Stomach (tissue), 9 donors: ENCODE data around the gene MNT. TPM values are rescaled to one million over a fixed set of nuclear protein-coding genes. Genes with fewer than 3 reads are reported as not detected.

Experiments
- DNase-seq, 2 donors: peaks; one replicate each; pipeline versions ENCODE4 v3.0.0 to v3.0.0-alpha.2; 2013 to 2019
- H3K27ac ChIP-seq, 5 donors: fragments of 200-600 bp in 4 of 5; sonication (generic) in 4 of 5; one replicate each; pipeline ENCODE4 v1.5.1; 2013 to 2019; ENCODE audit warnings: mild to moderate bottlenecking in 1 of 5, moderate library complexity in 1 of 5
- H3K27me3 ChIP-seq, 3 donors: fragments of 200-600 bp; sonication (generic); one replicate each; pipeline ENCODE4 v1.5.1; 2017 to 2019; ENCODE audit warnings: mixed run types in 1 of 3
- H3K36me3 ChIP-seq, 4 donors: fragments of 200-600 bp; sonication (generic); 1 replicate in 3 of 4; 2 replicates in 1 of 4; pipeline ENCODE4 v1.5.1; 2016 to 2019
- H3K4me1 ChIP-seq, 4 donors: fragments of 200-600 bp; sonication (generic); one replicate each; pipeline ENCODE4 v1.5.1; 2016 to 2019
- H3K4me3 ChIP-seq, 4 donors: fragments of 200-600 bp; sonication (generic) in 3 of 4; one replicate each; pipeline ENCODE4 v1.5.1; 2016 to 2019; ENCODE audit warnings: mild to moderate bottlenecking in 1 of 4
- H3K9me3 ChIP-seq, 4 donors: fragments of 200-600 bp; sonication (generic); one replicate each; pipeline ENCODE4 v1.5.1; 2016 to 2019
- CTCF ChIP-seq, 7 experiments: fragments of 450-650 bp in 4 of 7; fragments of 200-600 bp in 3 of 7; sonication (generic) in 3 of 7; IDR thresholded peaks; one replicate each; pipeline ENCODE4 v1.5.1; 2016 to 2019; ENCODE audit warnings: antibody characterized with exemption in 7 of 7, control low read depth in 2 of 7, mild to moderate bottlenecking in 1 of 7
- EP300 ChIP-seq: sonication (generic); formaldehyde crosslinking; IDR thresholded peaks from one replicate; pipeline ENCODE4 v1.6.1; 2017; ENCODE audit warnings: antibody characterized with exemption
- POLR2A ChIP-seq, 4 donors: fragments of 450-650 bp; IDR thresholded peaks; one replicate each; pipeline ENCODE4 v1.6.1; 2016; ENCODE audit warnings: antibody characterized with exemption in 4 of 4, control low read depth in 2 of 4, mild to moderate bottlenecking in 1 of 4, moderate library complexity in 1 of 4
- POLR2AphosphoS5 ChIP-seq, 3 donors: sonication (generic); formaldehyde crosslinking; IDR thresholded peaks; one replicate each; pipeline ENCODE4 v1.6.1; 2016; ENCODE audit warnings: antibody characterized with exemption in 3 of 3
- whole genome bisulfite sequencing, 5 donors: extraction: QIAGEN DNeasy Blood & Tissue Kit in 3 of 5; methylation state at CpG; one replicate each; pipeline versions ENCODE4 v1.1.5 to v1.1.7; 2013 to 2018; 5-methylcytosine and 5-hydroxymethylcytosine counted together
- intact Hi-C: fragments of 100-400 bp; cut with DNase I; formaldehyde crosslinking; loops from one replicate; pipeline ENCODE4 v1.15.1; 2023; ENCODE audit warnings: low total_unique reads
- polyA plus RNA-seq, 3 donors: library from polyadenylated mRNA; stranded (reverse); fragments of 200-250 nt; gene quantifications; one replicate each; pipeline ENCODE4 v1.2.3, GENCODE V29; 2013
- total RNA-seq, 5 donors: library from RNA; depleted of rRNA; stranded (reverse); fragments of >200 nt; gene quantifications; one replicate each; pipeline versions ENCODE4 v1.1.0 to v1.2.3, GENCODE V29; 2014 to 2016
- donor health status: healthy with polysubstance abuse.
- donor health status: Bipolar disorder and iron deficiency.
- donor health status: healthy.

MNT gene
- total and polyA plus RNA-seq, 8 donors: 3.5 to 55.8 (median 8.6) TPM

- TF ChIP-seq POLR2AphosphoS5 (IDR thresholded peaks at IDR 0.05): peak in 1 of 3 donors; percentile 18
- no peak for TF ChIP-seq EP300
- H3K36me3 ChIP-seq: peaks cover 13 to 67% (median 46%) of the 10 kb centered on the region in 4 donors
- H3K4me1 ChIP-seq: peaks cover 10 to 31% (median 20%) of the 10 kb centered on the region in 4 donors
- H3K27me3 ChIP-seq: no peaks in the 10 kb centered on the region
- H3K27ac ChIP-seq: no peak overlapping the region
- intact Hi-C loops: loop anchor here (10.0 kb wide), 1 partner anchor 54 kb away; no protein-coding TSS in a partner anchor
- no peak overlapping the region for H3K4me3 ChIP-seq
- H3K9me3 ChIP-seq: no peaks in the 10 kb centered on the region
- 57 to 78% (median 67%) methylated on average over 20 to 21 of the region's 21 CpGs for WGBS, 5 donors
- no peak for DNase-seq
Observed at GRCh38 chr17:2361010-2361760, 39.7 kb downstream of the MNT start.

- no peak for TF ChIP-seq CTCF (IDR thresholded peaks at IDR 0.05)
- Histone ChIP-seq H3K9me3 (no peaks in the 10 kb centered on the region), H3K27me3 (no peaks in the 10 kb centered on the region), H3K36me3 (peaks cover 0 to 35% (median 14%) of the 10 kb centered on the region in 4 donors), H3K27ac (no peak overlapping the region), H3K4me1 (peaks cover 10 to 37% (median 21%) of the 10 kb centered on the region in 4 donors), H3K4me3 (no peak overlapping the region)
- intact Hi-C loops: no loop called here
- WGBS, 5 donors: 89 to 94% (median 91%) methylated on average over 9 to 10 of the region's 10 CpGs
- DNase-seq: no peak
Observed at GRCh38 chr17:2357931-2358434, 42.9 kb downstream of the MNT start.

- no peak for DNase-seq
- no peaks in the 10 kb centered on the region for H3K27me3 ChIP-seq
- H3K9me3 ChIP-seq: no peaks in the 10 kb centered on the region
- intact Hi-C loops: no loop called here
- no peak for TF ChIP-seq CTCF (IDR thresholded peaks at IDR 0.05)
- TF ChIP-seq POLR2A (IDR thresholded peaks at IDR 0.05): no peak
- TF ChIP-seq EP300: no peak
- no peak for TF ChIP-seq POLR2AphosphoS5 (IDR thresholded peaks at IDR 0.05)
- no peak overlapping the region for H3K4me3 ChIP-seq
- H3K4me1 ChIP-seq: peaks cover 10 to 38% (median 22%) of the 10 kb centered on the region in 4 donors
- 92 to 97% (median 96%) methylated on average over 4 of the region's 4 CpGs for WGBS, 5 donors
- H3K36me3 ChIP-seq: peaks cover 0 to 28% (median 7%) of the 10 kb centered on the region in 4 donors
- no peak overlapping the region for H3K27ac ChIP-seq
Observed at GRCh38 chr17:2357237-2357636, 43.6 kb downstream of the MNT start.

GRCh38 chr17:2354311-2354710, 46.5 kb downstream of the MNT start:
- no peak overlapping the region for H3K4me3 ChIP-seq
- no peaks in the 10 kb centered on the region for H3K9me3 ChIP-seq
- no peak for DNase-seq
- TF ChIP-seq POLR2AphosphoS5 (IDR thresholded peaks at IDR 0.05) (no peak), CTCF (IDR thresholded peaks at IDR 0.05) (no peak), EP300 (no peak), POLR2A (IDR thresholded peaks at IDR 0.05) (no peak)
- WGBS, 5 donors: 77 to 87% (median 86%) methylated on average over 8 of the region's 8 CpGs
- intact Hi-C loops: no loop called here
- H3K36me3 ChIP-seq: peaks cover 0 to 4% (median 0%) of the 10 kb centered on the region in 4 donors
- H3K27ac ChIP-seq: no peak overlapping the region
- H3K27me3 ChIP-seq: no peaks in the 10 kb centered on the region
- H3K4me1 ChIP-seq: peaks cover 9 to 22% (median 10%) of the 10 kb centered on the region in 4 donors

- Histone ChIP-seq H3K4me1 (peaks cover 6 to 30% (median 20%) of the 10 kb centered on the region in 4 donors), H3K4me3 (no peak overlapping the region), H3K27me3 (no peaks in the 10 kb centered on the region), H3K36me3 (no peaks in the 10 kb centered on the region), H3K9me3 (no peaks in the 10 kb centered on the region), H3K27ac (no peak overlapping the region)
- DNase-seq: no peak
- intact Hi-C loops: no loop called here
- WGBS, 5 donors: 93 to 97% (median 93%) methylated on average over 4 to 6 of the region's 6 CpGs
- TF ChIP-seq POLR2A (IDR thresholded peaks at IDR 0.05): no peak
- no peak for TF ChIP-seq POLR2AphosphoS5 (IDR thresholded peaks at IDR 0.05)
- no peak for TF ChIP-seq EP300
- no peak for TF ChIP-seq CTCF (IDR thresholded peaks at IDR 0.05)
Observed at GRCh38 chr17:2351269-2351668, 49.6 kb downstream of the MNT start.
